ENCODE data around the gene FAM120A.

GRCh38 chr9:93464876-93465275 lies 13.4 kb downstream of the FAM120A start:
- TF ChIP-seq CTCF (conservative IDR thresholded peaks at IDR 0.05) (no peak), ZFX (IDR thresholded peaks at IDR 0.05) (no peak)

Measured in C4-2B (cell line).